Progenitor cell of endocrine pancreas (in vitro differentiated cells): ENCODE data around the gene ATP1A1. TPM values are rescaled to one million over a fixed set of nuclear protein-coding genes. Genes with fewer than 3 reads are reported as not detected.

Experiments
- DNase-seq: peaks from one replicate; pipeline ENCODE4 v3.0.0; 2021; ENCODE audit warnings: low spot score; ENCODE audit not compliant: unreplicated experiment
- H3K27ac Mint-ChIP-seq: 2 replicates; pipeline ENCODE4 v1.8.0; 2021; ENCODE audit warnings: mild to moderate bottlenecking, moderate library complexity, mixed read lengths
- H3K27me3 Mint-ChIP-seq: 2 replicates; pipeline ENCODE4 v1.8.0; 2021; ENCODE audit warnings: mixed read lengths
- H3K36me3 Mint-ChIP-seq: 2 replicates; pipeline ENCODE4 v1.8.0; 2022; ENCODE audit warnings: mixed read lengths; ENCODE audit not compliant: insufficient read depth
- H3K4me1 Mint-ChIP-seq: 2 replicates; pipeline ENCODE4 v1.8.0; 2021; ENCODE audit warnings: low read depth, mixed read lengths
- H3K4me3 Mint-ChIP-seq: 2 replicates; pipeline ENCODE4 v1.8.0; 2021; ENCODE audit warnings: low read depth, mild to moderate bottlenecking, moderate library complexity, mixed read lengths
- H3K9me3 Mint-ChIP-seq: 2 replicates; pipeline ENCODE4 v1.8.0; 2021; ENCODE audit warnings: low read depth, mixed read lengths
- CTCF ChIP-seq: fragments of 200-600 bp; sonication (generic); IDR thresholded peaks from one replicate; pipeline ENCODE4 v1.5.0; 2021; ENCODE audit warnings: antibody characterized with exemption, mild to moderate bottlenecking; ENCODE audit not compliant: unreplicated experiment
- total RNA-seq: library from RNA; stranded (reverse); gene quantifications from 2 replicates; pipeline ENCODE4 v1.2.1, GENCODE V29; 2021

Gene ATP1A1
- total RNA-seq, 1 donor from 2014 or later: 332 TPM

DNA sequence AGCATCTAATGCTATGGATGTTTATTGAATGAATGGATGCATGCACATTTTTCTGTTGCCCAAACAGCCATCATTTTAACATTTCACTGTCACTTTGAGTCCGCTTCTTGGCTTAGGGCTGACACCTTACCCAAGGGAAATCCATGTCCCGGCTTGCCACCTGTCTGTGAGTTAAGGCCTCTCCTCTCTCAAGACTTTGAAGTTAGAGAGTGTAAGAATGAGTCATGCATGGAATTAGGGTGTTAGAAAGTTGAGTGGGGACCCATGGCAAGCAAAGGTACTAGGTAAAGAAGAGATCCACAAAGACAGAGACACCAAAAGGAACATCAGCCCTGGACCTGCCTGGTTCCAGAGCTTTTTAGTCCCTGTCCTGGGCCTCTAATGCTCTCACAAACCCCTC, 35.1 kb downstream of the ATP1A1 start:
- no peak overlapping the region for H3K4me3 Mint-ChIP-seq
- H3K36me3 Mint-ChIP-seq: peaks cover 29% of the 10 kb centered on the region
- no peak overlapping the region for H3K27ac Mint-ChIP-seq
- H3K27me3 Mint-ChIP-seq: no peaks in the 10 kb centered on the region
- H3K4me1 Mint-ChIP-seq: peaks cover 12% of the 10 kb centered on the region
- no peaks in the 10 kb centered on the region for H3K9me3 Mint-ChIP-seq
- TF ChIP-seq CTCF: no peak
- no peak for DNase-seq

GRCh38 chr1:116408803-116409720, 36.0 kb downstream of the ATP1A1 start:
- Mint-ChIP-seq H3K36me3 (peaks cover 24% of the 10 kb centered on the region), H3K4me1 (peaks cover 12% of the 10 kb centered on the region), H3K27me3 (no peaks in the 10 kb centered on the region), H3K4me3 (no peak overlapping the region), H3K9me3 (no peaks in the 10 kb centered on the region), H3K27ac (no peak overlapping the region)
- DNase-seq: no peak
- no peak for TF ChIP-seq CTCF

DNA sequence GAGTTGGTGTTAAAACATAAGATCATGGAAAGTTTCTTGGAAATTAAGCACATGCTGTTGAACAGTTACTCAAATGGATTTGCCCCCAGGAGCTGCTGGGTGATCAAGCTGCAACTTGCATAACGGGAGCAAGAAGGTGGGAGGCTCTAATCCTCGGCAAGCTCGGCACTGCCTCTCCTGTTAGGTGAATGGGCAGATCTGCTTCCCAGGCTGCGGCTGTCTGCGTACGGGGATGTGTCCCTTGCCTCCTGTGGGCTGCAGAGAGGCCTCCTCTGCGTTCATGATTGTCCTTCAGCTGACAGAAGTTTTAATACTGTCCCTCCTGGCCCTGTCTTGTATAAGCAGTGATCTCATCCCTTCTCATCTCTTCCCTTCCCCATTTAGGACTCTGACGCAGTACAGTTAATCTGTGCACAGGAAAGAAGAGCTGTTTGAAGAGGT, 36.7 kb downstream of the ATP1A1 start:
- Mint-ChIP-seq H3K4me1 (peaks cover 12% of the 10 kb centered on the region), H3K4me3 (no peak overlapping the region), H3K27ac (no peak overlapping the region), H3K9me3 (no peaks in the 10 kb centered on the region), H3K36me3 (peaks cover 22% of the 10 kb centered on the region), H3K27me3 (no peaks in the 10 kb centered on the region)
- TF ChIP-seq CTCF: no peak
- no peak for DNase-seq

DNA sequence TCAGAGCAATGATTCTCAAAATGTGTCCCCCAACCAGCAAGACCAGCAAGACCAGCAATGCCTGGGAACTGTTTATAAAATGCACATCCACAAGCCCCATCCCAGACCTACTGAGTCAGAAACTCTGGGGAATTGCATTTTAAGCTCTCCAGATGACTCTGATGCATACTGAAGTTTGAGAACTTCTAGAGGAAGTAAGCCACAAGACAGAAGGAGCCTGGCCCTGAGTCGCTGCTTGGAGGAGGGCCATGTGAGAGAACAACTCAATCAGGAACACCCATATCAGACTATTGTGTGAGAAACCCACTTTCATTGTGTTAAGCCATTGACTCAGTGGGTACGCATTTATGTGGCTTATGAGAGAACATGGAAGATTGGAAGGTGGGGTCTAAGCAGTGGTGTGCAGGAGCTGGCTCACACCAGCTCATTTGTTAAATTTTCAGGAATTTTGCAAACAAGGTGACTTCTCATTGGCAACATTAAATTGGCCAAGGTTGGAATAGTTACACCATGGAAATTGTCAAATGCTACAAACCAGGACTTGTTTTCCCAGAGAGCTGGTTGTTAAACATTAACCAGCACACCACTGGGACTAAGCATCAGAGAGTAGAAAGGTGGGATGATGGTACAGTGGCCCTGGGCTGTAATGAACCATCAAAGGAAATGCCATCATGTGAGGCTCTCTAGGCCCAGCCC, 38.9 kb downstream of the ATP1A1 start:
- DNase-seq: no peak
- Mint-ChIP-seq H3K36me3 (peaks cover 4% of the 10 kb centered on the region), H3K4me1 (peaks cover 26% of the 10 kb centered on the region), H3K27ac (peak overlapping the region; percentile 85), H3K4me3 (no peak overlapping the region), H3K9me3 (no peaks in the 10 kb centered on the region), H3K27me3 (no peaks in the 10 kb centered on the region)
- TF ChIP-seq CTCF: no peak

DNA sequence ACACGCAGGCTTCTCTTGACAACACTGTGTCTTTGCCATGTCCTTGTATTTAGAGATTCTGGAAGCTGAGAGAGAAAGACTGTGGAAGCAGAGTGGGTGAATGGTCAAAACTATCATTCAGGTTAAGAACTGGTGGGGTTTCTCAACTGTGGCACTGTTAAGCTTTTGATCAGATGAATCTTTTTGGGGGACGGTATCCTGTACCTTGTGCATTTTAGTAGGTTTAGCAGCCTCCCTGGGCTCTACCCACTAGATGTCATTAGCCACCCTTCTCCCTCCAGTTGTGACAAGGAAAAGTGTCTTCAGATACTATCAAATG, 39.4 kb downstream of the ATP1A1 start:
- DNase-seq: no peak
- Mint-ChIP-seq H3K27me3 (no peaks in the 10 kb centered on the region), H3K4me3 (no peak overlapping the region), H3K36me3 (peaks cover 3% of the 10 kb centered on the region), H3K4me1 (peaks cover 28% of the 10 kb centered on the region), H3K9me3 (no peaks in the 10 kb centered on the region), H3K27ac (no peak overlapping the region)
- no peak for TF ChIP-seq CTCF
